Activated T-cell treated with anti-CD3 and anti-CD28 coated beads for 24 hours (primary cell): ENCODE data around the gene SIN3B.
"Not testable (repeated sequence)": the region's sequence is repeated elsewhere in the genome, so short reads cannot be mapped to it uniquely, and the experiment has no call there.

Experiments used
- DNase-seq: peaks from one replicate; pipeline ENCODE4 v3.0.0-alpha.2; 2020; ENCODE audit warnings: low read depth

SIN3B gene

DNA sequence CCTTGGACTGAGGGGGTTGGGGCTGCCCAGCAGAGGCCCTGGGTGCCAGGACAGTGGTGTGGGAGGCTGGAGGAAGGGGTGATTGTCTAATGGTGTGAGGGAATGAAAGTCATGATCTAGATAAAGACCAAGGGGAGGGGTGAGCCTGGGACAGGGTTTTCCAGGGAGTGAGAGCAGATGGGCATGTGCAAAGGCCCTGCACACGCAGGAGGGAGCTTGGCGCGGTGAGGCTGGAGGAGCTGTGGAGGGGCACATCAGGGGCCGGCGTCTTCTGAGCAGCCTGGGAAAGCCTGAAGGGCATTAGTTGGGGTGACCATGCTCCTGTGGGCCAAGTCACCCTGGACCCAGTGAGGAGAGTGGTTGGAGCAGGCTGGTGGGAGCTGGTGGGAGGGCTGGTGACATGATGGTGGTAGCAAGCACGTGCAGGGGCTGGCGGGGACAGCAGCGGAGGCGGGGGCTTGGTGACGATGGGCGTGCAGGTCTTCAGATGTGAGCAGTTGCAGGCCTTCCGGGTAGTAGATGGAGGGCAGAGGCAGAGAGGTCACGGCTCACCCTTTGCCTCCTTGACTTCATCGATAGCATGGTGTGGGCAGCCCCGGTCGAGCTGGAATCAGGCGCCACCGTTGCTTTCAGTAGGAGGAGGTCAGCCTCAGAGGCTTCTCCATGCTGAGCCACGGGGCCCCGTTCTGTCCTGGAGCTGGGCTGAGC lies 39.4 kb downstream of the SIN3B start:
- DNase-seq: no peak

DNA sequence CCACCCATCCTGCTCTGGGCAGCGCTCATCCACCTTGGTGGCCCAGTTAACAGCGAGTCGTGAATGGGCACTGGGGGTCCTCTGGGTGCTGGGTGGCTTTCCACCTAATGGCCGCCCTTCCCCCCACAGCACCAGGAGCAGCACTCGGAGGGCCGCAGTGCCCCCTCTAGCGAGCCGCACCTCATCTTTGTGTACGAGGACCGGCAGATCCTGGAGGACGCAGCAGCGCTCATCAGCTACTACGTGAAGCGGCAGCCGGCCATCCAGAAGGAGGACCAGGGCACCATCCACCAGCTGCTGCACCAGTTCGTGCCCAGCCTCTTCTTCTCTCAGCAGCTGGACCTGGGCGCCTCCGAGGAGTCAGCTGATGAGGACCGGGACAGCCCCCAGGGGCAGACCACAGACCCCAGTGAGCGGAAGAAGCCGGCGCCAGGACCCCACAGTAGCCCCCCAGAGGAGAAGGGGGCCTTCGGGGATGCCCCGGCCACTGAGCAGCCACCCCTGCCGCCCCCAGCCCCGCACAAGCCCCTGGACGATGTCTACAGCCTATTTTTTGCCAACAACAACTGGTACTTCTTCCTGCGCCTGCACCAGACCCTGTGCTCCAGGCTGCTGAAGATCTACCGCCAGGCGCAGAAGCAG lies 40.3 kb downstream of the SIN3B start:
- DNase-seq: no peak

DNA sequence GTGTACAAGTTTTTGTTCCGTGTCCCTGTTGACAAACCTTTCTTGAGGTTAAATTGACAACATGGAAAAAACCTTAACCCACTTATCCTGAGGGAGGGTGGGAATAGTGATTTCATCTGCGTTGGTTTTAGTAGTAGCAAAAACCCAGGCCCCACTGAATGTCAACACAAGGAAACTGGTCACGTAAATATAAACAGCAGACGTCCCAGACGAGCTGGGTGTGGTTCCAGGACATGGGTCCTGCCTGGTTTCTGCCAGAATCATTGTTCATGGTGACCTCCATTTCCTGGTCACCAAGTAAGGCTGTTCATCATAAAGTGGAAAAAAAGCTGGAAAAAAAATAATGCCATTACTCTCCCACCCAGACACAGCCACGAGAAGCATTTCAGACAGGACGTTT lies 42.7 kb downstream of the SIN3B start:
- DNase-seq: no peak

DNA sequence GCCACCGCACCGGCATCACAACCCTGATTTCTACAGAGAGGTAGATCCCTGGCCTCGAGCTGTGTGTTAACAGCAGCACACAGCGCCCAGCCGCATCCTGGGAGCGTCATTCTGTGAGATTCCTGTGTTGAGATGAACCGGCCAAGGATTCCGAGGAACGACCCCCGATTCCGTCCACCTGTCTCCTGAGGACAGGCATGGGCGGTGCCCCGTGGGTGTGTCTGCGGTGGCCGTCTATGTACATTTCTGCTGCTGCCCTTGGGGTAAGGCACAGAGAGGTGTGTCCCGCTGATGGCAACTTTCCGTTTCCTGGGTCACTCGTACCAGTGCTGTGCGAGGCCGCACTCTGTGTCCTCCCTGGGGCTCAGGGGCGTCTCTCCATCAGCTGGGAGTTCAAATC lies 43.5 kb downstream of the SIN3B start:
- no peak for DNase-seq

DNA sequence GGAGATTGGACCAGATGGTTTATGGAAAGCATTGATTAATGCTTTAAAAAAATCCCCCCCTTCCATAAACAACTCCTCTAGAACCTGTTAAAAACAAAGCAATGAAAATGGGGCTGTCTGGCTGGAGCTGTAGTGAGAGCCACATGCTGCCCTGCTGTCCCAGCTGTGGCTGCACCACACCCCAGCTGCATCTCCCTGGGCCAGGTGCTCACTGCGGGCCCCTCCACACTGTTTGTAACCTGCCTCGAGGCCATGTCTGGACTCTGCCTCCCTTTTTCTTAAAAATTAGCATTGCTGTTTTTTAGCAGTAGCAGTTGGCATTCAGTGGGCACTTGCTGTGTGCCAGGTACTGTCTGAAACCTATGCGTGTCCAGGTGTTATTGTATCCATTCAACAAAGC lies 44.4 kb downstream of the SIN3B start:
- DNase-seq: no peak

DNA sequence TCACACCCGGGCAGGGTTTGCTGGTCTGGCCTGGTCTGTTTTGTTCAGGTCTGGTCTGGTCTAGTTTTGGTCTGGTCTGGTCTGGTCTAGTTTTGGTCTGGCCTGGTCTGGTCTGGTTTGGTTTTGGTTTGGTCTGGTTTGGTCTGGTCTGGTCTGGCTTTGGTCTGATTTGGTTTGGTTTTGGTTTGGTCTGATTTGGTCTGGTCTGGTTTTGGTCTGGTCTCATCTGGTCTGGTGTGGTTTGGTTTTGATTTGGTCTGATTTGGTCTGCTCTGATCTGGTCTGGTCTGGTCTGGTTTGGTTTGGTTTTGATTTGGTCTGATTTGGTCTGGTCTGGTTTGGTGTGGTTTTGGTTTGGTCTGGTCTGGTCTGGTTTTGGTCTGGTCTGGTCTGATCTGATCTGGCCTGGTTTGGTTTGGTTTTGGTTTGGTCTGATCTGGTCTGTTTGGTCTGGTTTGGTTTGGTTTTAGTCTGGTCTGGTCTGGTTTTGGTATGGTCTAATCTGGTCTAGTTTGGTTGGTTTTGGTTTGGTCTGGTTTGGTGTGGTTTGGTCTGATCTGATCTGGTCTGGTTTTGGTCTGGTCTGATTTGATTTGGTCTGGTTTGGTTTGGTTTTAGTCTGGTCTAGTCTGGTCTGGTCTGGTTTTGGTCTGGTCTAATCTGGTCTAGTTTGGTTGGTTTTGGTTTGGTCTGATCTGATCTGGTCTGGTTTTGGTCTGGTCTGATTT lies 45.2 kb downstream of the SIN3B start:
- no peak for DNase-seq

DNA sequence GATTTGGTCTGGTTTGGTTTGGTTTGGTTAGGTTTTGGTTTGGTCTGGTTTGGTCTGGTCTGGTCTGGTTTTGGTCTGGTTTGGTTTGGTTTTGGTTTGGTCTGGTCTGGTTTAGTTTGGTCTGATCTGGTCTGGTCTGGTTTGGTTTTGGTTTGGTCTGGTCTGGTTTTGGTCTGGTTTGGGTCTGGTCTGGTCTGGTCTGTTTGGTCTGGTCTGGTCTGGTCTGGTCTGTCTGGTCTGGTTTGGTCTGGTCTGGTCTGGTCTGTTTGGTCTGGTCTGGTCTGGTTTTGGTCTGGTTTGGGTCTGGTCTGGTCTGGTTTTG lies 45.7 kb downstream of the SIN3B start:
- not testable (repeated sequence) for DNase-seq

DNA sequence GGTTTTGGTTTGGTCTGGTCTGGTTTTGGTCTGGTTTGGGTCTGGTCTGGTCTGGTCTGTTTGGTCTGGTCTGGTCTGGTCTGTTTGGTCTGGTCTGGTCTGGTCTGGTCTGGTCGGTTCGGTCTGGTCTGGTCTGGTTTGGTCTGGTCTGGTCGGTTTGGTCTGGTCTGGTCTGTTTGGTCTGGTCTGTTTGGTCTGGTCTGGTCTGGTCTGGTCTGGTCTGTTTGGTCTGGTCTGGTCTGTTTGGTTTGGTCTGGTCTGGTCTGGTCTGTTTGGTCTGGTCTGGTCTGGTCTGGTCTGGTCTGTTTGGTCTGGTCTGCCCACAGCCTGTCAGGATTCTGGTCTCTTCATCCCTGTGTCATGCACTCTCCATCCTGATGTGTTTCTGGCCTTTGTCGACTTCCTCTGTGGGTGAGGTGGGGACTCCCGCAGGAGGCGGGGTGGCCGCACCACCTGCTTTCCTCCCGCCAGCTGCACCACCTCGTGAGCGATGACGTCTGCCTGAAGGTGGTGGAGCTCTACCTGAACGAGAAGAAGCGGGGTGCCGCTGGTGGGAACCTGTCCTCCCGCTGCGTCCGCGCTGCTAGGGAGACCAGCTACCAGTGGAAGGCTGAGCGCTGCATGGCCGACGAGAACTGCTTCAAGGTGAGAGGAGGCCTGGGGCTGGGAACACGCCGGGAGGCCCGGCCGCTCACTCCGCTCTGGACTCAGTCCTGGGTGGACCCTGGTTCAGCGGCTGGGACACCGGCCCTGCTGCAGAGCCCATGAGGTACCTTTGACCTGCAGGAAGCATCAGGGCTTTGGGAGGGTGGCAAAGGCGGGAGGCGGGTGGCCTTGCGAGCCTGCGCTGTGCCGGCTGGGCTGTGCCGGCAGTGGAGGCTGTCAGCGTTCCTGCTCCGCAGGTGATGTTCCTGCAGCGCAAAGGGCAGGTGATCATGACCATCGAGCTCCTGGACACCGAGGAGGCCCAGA lies 46.7 kb downstream of the SIN3B start:
- DNase-seq: no peak

DNA sequence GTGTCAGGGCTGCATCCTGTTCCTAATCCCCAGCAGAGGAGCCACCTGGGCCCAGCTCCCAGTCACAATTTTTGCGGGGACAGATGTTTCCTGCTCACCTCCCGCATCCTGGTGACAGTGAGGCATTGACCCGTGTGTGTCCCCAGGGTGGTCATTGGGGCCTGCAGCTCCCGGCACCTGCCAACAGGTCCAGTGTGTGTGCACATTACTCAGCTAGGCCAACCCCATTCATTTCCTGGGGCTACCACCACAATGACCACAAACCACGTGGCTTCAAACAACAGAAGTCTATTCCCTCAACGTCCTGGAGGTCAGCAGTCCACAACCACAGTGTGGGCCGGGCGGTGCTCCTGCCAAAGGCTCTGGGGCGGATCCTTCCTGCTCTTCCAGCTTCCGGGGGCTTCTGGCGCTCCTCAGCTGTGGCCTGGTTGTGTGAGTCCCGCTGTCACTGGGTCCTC lies 47.7 kb downstream of the SIN3B start:
- no peak for DNase-seq

DNA sequence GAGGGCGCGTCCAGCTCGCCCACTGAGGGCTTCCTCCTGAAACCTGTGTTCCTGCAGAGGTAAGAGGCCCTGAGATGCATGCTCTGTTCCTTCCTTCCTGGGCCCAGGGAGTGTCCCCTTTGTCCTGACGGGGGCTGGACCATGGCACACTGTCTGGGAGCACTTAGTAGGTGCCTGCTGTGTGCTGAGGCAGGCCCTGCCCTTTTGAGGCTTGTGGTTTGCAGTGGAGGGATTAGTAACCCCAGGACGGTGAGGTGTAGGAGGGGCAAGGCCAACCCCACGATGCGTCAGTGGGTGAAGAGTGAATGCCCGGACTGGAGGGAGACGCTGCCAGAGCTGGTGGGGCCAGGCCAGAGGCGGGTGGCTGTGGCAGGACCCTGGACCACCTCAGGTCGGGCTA lies 48.4 kb downstream of the SIN3B start:
- no peak for DNase-seq

DNA sequence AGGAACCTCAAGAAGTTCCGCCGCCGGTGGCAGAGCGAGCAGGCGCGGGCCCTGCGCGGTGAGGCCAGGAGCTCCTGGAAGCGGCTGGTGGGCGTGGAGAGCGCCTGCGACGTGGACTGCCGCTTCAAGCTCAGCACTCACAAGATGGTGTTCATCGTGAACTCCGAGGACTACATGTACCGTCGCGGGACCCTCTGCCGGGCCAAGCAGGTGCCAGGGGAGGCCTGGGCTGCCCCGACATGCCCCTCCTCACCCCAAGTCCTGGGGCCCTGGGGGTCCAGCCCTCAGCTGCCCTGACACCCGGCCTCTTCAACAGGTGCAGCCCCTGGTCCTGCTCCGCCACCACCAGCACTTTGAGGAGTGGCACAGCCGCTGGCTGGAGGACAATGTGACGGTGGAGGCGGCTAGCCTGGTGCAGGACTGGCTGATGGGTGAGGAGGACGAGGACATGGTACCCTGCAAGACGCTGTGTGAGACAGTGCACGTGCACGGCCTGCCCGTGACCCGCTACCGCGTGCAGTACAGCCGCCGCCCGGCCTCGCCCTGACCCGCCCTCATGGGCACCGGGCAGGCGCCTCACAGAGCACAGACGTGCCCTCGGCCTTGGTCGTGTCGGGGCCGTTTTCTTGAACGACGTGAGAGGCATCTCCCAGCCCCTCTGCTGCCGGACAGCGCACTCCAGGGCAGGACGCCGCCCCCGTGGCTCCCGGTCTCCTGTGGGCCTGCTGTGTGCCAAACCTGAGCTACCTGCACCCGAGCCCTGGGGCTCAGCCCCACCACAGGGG lies 49.2 kb downstream of the SIN3B start:
- no peak for DNase-seq

DNA sequence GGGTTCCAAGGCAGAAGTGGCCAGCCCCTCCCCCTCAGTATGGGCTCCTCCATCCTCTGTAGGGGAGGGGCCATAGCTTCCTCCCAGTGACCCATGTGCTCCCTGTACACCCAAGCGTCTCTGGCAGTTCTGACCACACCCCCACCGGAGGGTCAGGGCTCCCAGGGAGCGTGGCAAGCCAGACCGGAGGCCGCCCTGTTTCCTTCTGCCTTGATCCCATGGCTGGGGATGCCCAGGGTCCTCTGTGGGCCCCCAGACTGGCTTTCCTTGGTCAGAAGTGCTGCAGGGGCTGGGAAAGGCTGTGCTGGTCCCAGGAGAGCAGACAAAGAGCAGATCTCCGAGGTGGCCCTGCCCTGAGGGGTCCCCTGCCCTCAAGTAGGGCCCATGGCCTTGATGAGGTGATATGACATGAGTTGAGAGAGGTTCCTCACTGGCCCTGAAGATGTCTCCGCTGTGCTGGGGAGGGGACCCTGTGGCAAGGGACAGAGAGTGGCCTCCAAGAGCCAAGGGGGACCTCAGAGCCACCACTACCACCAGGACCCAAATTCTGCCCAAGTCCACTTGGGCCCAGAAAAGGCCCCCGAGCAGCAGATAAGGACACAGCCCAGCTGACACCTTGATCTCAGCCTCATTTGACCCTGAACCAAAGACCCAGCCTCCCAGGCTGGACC lies 51.8 kb downstream of the SIN3B start:
- DNase-seq: no peak

DNA sequence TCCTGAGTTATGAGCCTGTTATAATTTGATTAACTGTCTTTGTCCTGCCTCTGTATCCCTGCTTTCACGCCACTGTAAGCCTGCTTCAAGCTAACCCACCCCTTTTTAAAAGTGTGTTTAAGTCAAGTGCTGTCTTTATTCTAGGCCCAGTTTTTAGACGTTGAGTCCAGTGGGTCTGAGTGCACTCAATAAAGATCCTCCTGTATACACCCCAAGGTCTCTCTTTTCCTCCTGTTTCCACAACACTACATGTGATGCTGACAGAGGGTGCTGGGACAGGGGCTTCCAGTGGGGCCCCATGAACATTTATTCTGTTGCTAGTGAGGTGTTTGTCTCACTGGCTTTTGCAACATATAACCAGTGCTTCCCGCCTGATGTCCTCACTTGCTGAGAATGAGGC lies 52.9 kb downstream of the SIN3B start:
- no peak for DNase-seq

DNA sequence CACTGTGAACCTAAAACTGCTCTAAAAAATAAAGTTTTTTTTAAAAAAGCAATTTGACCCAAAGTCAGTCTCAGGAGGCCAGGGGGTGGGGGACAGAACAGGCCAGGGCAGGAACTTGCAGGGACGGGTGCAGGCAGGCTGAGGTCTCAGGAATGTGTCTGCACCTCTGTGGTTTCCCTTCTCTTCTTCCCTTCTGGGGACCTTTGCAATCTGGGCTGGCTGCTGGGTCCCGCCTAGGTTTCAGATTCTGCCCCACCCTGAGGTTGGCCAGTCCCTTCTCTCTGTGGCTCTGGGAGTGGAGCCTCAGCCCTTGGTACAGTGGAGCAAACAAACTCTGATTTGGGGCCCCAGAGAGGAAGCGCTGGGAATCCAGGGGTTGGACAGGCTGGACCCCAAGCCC lies 54.3 kb downstream of the SIN3B start:
- DNase-seq: no peak

DNA sequence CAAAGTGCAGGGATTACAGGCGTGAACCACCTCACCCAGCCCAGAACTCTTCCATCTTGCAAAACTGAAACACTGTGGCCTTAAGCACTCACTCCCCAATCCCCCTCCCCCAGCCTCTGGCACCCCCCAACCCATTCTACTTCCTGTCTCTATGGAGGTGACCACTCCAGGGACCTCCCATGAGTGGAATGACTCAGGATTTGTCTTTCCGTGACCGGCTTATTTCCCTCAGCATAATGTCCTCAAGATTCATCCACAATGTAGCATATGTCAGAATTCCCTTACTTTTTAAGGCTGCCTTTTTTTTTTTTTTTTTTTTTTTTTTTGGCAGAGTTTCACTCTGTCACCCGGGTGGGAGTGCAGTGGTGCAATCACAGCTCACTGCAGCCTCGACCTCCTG lies 56.0 kb downstream of the SIN3B start:
- no peak for DNase-seq

DNA sequence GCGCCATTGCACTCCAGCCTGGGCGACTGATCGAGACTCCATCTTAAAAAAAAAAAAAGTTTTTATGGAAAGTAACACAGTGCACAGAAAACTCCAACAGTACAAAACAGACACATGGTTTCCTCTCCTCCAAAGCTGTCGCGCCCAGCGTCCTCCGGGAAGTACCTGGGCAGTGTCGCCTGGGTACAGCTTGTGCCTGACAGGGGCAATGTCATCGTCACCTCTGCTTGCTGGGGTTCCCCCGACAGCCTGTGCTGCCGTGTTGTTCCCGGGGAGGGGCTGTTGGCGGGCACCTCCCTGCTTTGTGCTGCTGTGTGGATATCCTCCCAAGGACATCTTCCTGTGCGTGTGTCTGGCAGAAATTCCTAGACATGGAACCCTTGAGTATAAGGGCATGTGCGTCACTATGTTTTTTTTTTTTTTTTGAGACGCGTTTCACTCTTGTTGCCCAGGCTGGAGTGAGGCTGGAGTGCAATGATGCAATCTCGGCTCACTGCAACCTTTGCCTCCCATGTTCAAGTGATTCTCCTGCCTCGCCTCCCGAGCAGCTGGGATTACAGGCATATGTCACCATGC lies 57.2 kb downstream of the SIN3B start:
- no peak for DNase-seq

DNA sequence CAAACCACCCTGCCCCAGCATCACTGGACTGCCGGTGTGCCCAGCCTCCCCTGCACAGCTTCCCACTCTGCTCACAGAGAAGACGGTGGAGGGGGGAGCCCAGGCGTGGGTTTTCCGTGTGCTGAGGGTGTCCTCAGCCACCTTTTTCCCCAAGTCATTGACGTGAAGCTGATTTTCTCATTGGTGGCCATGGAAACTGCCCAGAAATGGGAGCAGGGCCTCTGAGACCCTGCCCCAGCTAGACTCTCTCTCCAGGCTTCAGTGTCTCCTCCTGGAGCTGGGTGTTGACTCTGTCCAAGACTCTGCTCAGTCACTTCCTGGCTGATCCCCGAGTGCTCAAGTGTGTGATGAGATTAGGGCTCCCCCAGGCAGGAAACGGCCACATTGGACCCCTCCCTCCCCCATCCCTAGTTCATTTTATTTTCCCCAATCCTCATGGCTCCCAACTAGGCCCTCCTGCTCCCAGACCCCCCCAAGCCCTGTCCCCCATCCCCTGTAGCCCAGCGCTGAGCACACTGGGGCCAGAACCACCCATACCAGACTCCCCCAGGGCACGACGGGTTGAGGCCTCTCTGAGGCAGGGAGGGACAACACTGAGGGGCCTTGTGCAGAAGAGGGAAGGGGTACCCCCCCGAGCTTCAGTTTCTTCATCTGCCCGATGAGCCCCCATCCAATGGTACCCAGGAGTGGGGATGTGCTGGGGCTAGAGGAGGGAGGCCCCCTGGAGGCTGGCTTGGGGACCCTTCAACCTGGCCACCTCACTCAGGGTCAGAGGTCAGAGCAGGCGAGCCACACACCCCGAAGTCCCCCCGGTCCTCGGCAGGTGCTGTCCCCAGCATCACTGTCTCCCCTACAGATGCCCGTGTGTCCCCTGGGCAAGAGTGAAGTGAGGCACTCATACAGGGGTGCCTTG lies 58.4 kb downstream of the SIN3B start:
- DNase-seq: no peak

DNA sequence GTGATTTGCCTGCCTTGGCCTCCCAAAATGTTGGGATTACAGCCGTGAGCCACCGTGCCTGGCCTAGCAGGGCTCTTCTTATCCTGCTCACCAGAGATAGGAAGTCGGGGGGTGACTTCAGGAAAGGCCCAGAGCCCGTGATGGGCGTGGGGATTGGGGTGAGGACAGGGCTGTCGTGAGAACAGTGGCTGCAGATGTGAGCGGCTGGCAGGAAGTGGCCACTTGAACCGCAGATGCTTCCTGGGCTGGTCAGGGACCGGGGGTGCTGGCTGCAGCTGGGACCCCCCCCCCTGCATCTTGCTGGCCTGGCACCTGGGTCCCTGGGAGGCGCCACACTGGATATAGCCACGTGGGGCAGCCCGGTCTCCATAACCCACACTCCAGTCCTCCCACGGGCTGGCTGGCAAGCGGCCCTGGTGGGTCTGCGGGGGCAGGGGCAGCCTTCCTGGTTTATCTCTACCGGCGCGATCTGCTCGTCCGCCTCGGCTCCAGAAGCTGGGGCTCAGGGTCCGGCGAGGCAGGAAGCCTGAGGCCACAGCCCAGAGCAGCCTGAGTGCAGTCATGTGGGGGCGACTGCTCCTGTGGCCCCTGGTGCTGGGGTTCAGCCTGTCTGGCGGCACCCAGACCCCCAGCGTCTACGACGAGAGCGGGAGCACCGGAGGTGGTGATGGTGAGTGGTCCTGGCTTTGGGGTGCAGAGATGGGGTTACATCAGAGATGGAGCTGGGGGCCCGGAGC lies 59.6 kb downstream of the SIN3B start, which contains the start of gene F2RL3:
F2RL3 (plus strand) TSS at position 371 of the 737 bp plus-strand sequence; CDS start at position 562, 191 bp downstream.
- DNase-seq: no peak
